Osteoblast (primary cell): Measurements from ENCODE around the gene VAMP5. TPM values are rescaled to one million over a fixed set of nuclear protein-coding genes. Genes with fewer than 3 reads are reported as not detected.

Source experiments
- DNase-seq: peaks from one replicate; pipeline ENCODE4 v3.0.0; 2011; ENCODE audit warnings: low spot score, mixed read lengths; ENCODE audit not compliant: insufficient read length; ENCODE audit errors: missing footprints
- H2AFZ ChIP-seq: 2 replicates; pipeline ENCODE4 v1.6.0; 2011; ENCODE audit warnings: mild to moderate bottlenecking, low read length
- H3K27ac ChIP-seq: 2 replicates; pipeline ENCODE4 v1.5.1; 2011; ENCODE audit warnings: mild to moderate bottlenecking, low read depth, low read length, moderate library complexity
- H3K27me3 ChIP-seq: 2 replicates; pipeline ENCODE4 v1.6.0; 2012; ENCODE audit warnings: mild to moderate bottlenecking, control low read depth, inconsistent platforms, low read length, moderate library complexity; ENCODE audit not compliant: insufficient read depth
- H3K36me3 ChIP-seq: 2 replicates; pipeline ENCODE4 v1.5.1; 2011; ENCODE audit warnings: mild to moderate bottlenecking, low read length, control low read depth, moderate library complexity; ENCODE audit not compliant: insufficient read depth
- H3K4me1 ChIP-seq: 2 replicates; pipeline ENCODE4 v1.5.1; 2011; ENCODE audit warnings: mild to moderate bottlenecking, low read length, control low read depth, moderate library complexity; ENCODE audit not compliant: insufficient read depth
- H3K4me2 ChIP-seq: 2 replicates; pipeline ENCODE4 v1.6.0; 2011; ENCODE audit warnings: mild to moderate bottlenecking, low read length; ENCODE audit not compliant: insufficient read depth
- H3K4me3 ChIP-seq: fragments of 200-600 bp; sonication (generic); 3 replicates; pipeline ENCODE4 v1.5.1; 2012; ENCODE audit warnings: mild to moderate bottlenecking, low read length, inconsistent platforms; ENCODE audit not compliant: insufficient read depth
- H3K79me2 ChIP-seq: 2 replicates; pipeline ENCODE4 v1.6.0; 2012; ENCODE audit warnings: mild to moderate bottlenecking, low read length, control low read depth, inconsistent platforms; ENCODE audit not compliant: insufficient read depth
- H3K9me3 ChIP-seq: 2 replicates; pipeline ENCODE4 v1.5.1; 2011; ENCODE audit warnings: low read depth, low read length, control low read depth
- H4K20me1 ChIP-seq: 2 replicates; pipeline ENCODE4 v1.6.0; 2012; ENCODE audit warnings: mild to moderate bottlenecking, low read length, control low read depth; ENCODE audit not compliant: insufficient read depth
- CTCF ChIP-seq: IDR thresholded peaks from 2 replicates; pipeline ENCODE4 v1.5.1; 2011; ENCODE audit warnings: mild to moderate bottlenecking, low read depth, low read length, moderate library complexity; ENCODE audit errors: extremely low read depth
- total RNA-seq: library from RNA; depleted of rRNA; stranded (reverse); fragments of >200 nt; gene quantifications from 2 replicates; pipeline ENCODE4 v1.2.3, GENCODE V29; 2012

The VAMP5 gene
- total RNA-seq, 1 donor: 27.1 TPM

- peaks cover 22% of the 10 kb centered on the region for H3K36me3 ChIP-seq
- no peak for DNase-seq
- no peaks in the 10 kb centered on the region for H3K27me3 ChIP-seq
- peaks cover 50% of the 10 kb centered on the region for H3K79me2 ChIP-seq
- no peak overlapping the region for H2AFZ ChIP-seq
- no peak overlapping the region for H3K4me2 ChIP-seq
- H3K4me3 ChIP-seq: no peak overlapping the region
- H3K27ac ChIP-seq: no peak overlapping the region
- H3K9me3 ChIP-seq: no peaks in the 10 kb centered on the region
- peaks cover 49% of the 10 kb centered on the region for H3K4me1 ChIP-seq
- H4K20me1 ChIP-seq: peaks cover 15% of the 10 kb centered on the region
- TF ChIP-seq CTCF: no peak
Measured at GRCh38 chr2:85593023-85593422, 8.8 kb downstream of the VAMP5 start.

DNA sequence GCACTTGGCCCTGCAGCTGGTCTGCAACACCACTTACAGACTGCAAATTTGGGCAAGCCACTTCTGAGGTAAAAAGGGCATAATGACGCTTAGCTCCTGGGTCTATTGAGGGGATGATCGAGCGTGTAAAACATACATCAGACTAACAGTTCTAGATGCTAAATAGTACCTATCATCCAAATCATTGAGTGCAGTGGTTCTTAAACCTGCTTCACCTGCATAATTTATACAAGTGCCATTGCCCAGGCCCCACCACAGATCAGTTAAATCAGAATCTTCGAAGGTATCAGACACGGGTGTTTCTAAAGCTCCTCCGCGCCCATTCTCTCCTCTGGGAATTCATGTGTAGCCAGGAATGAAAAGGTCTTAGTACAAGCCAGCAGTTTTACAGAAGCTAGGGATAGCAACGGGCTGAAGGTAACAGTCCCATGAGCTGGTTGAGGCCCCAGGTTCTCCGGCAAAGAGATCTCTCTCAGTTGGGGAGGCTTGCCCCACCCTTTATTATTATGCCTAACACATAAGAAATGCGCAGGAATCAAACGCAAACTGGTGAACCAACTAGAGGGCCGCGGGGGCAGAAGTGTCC lies 10.6 kb downstream of the VAMP5 start:
- DNase-seq: no peak
- Histone ChIP-seq H3K4me1 (peaks cover 40% of the 10 kb centered on the region), H2AFZ (peak overlapping the region; percentile 79), H3K36me3 (peaks cover 29% of the 10 kb centered on the region), H3K4me2 (peak overlapping the region; percentile 95), H4K20me1 (peaks cover 16% of the 10 kb centered on the region), H3K27me3 (no peaks in the 10 kb centered on the region), H3K27ac (peak overlapping the region; percentile 78), H3K4me3 (peak overlapping the region; percentile 82), H3K79me2 (peaks cover 53% of the 10 kb centered on the region), H3K9me3 (no peaks in the 10 kb centered on the region)
- TF ChIP-seq CTCF: no peak

DNA sequence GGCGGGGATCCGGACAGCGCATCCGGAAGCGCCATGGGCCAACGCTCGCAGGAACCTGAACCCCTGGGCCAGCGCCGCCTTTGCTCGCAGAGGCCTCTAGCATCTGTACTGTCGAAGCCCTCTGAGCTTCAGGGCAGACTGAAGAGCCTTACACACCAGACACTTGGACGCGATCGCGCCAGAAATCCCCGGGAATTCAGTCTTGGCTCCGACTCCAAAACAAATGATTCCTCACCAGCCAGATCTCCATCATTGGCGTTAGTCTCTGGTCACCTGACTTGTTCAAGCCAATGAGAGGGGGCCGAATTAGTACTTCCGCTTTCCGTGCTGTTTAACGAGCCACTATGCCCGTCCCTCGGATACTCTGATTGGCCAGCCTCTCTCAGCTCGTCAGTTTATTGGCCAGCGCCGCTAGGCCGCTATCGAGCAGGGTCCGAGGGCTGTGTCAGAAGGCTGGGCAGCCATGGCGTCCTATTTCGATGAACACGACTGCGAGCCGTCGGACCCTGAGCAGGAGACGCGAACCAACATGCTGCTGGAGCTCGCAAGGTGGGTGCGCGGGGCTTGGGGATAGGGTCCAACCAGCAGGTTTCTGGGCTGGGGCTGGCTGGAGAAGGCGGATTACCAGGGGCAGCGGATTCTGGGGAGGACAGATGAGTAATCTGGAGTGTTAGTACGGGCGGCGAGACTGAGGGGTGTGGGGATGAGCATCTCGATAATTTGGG lies 11.2 kb downstream of the VAMP5 start, which contains the start of gene RNF181:
Gene RNF181, plus strand, starts transcription at position 445 of the 725 bp plus-strand sequence. Its CDS starts 19 bp downstream, at position 464.
- Histone ChIP-seq H3K4me1 (peaks cover 34% of the 10 kb centered on the region), H3K36me3 (peaks cover 29% of the 10 kb centered on the region), H4K20me1 (peaks cover 12% of the 10 kb centered on the region), H3K9me3 (no peaks in the 10 kb centered on the region), H2AFZ (peak within 1 kb of the TSS; percentile 79), H3K4me3 (peak within 1 kb of the TSS; percentile 82), H3K27ac (peak within 1 kb of the TSS; percentile 78), H3K4me2 (peak within 1 kb of the TSS; percentile 95), H3K79me2 (peaks cover 53% of the 10 kb centered on the region), H3K27me3 (no peaks in the 10 kb centered on the region)
- DNase-seq: peak; percentile 99
- no peak for TF ChIP-seq CTCF

- TF ChIP-seq CTCF: no peak
- no peaks in the 10 kb centered on the region for H3K27me3 ChIP-seq
- peak overlapping the region; percentile 78 for H3K27ac ChIP-seq
- peaks cover 29% of the 10 kb centered on the region for H3K4me1 ChIP-seq
- H3K79me2 ChIP-seq: peaks cover 53% of the 10 kb centered on the region
- DNase-seq: peak; percentile 95
- H3K4me2 ChIP-seq: peak overlapping the region; percentile 95
- H3K9me3 ChIP-seq: no peaks in the 10 kb centered on the region
- peak overlapping the region; percentile 82 for H3K4me3 ChIP-seq
- peak overlapping the region; percentile 79 for H2AFZ ChIP-seq
- peaks cover 29% of the 10 kb centered on the region for H3K36me3 ChIP-seq
- peaks cover 12% of the 10 kb centered on the region for H4K20me1 ChIP-seq
Measured at GRCh38 chr2:85596026-85596333, 11.7 kb downstream of the VAMP5 start.
